ENCODE data around the gene GTF2A2. TPM values are rescaled to one million over a fixed set of nuclear protein-coding genes. Genes with fewer than 3 reads are reported as not detected.
A peak's percentile ranks its signal among the peaks of the same experiment; 100 is the strongest.

Gene GTF2A2
- total and polyA plus RNA-seq, 2 donors (not counting 1 experiment from before 2014, with no cell fraction given), result 39.7 to 60.0 TPM

DNA sequence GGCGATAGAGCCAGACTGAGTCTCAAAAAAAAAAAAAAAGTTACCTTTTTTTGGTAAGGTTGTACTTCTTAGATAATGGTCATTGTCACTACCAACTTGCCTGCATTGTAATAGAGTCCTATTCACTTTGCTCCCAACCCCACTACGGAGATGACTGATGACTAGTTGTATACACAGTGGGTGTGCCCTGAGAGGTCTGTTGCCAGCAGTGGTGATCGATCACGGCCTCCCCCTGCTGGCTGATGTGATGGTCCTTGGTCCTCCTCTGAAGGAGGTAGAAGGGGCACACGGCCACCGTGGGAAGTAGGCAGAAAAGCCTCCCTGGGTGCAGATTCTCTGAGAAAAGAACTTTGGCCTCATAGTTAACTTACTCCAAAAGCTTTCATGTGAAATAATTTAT is 35.0 kb downstream of the GTF2A2 start:
- TF ChIP-seq, protein P1, sequence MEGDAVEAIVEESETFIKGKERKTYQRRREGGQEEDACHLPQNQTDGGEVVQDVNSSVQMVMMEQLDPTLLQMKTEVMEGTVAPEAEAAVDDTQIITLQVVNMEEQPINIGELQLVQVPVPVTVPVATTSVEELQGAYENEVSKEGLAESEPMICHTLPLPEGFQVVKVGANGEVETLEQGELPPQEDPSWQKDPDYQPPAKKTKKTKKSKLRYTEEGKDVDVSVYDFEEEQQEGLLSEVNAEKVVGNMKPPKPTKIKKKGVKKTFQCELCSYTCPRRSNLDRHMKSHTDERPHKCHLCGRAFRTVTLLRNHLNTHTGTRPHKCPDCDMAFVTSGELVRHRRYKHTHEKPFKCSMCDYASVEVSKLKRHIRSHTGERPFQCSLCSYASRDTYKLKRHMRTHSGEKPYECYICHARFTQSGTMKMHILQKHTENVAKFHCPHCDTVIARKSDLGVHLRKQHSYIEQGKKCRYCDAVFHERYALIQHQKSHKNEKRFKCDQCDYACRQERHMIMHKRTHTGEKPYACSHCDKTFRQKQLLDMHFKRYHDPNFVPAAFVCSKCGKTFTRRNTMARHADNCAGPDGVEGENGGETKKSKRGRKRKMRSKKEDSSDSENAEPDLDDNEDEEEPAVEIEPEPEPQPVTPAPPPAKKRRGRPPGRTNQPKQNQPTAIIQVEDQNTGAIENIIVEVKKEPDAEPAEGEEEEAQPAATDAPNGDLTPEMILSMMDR (IDR thresholded peaks at IDR 0.05), result peak; percentile 28
- no peak for TF ChIP-seq EZH2 (IDR thresholded peaks at IDR 0.05; ENCODE audit: borderline replicate concordance, insufficient read depth, low read depth, low read length, poor library complexity, severe bottlenecking)
- Histone ChIP-seq H3K9me3 (ENCODE audit: control extremely low read depth in 1 of 3, control insufficient read depth in 2 of 3, insufficient read depth in 1 of 3, low read length in 2 of 3) (no peaks in the 10 kb centered on the region), H3K79me2 (ENCODE audit: control insufficient read depth, insufficient read depth, low read length) (no peaks in the 10 kb centered on the region), H3K4me2 (replicated peaks; ENCODE audit: low read depth, low read length, poor library complexity, severe bottlenecking) (no peak overlapping the region), H2AFZ (ENCODE audit: insufficient read depth, low read depth, low read length, poor library complexity, severe bottlenecking) (no peak overlapping the region), H3K4me3 (ENCODE audit: control extremely low read depth in 1 of 5, extremely low read depth in 1 of 5, insufficient read depth in 1 of 5, low read depth in 2 of 5, low read length in 4 of 5) (no peak overlapping the region), H3K27me3 (replicated peaks in 1 of 4; ENCODE audit: control extremely low read depth in 1 of 4, control insufficient read depth in 3 of 4, insufficient read depth in 4 of 4, low read length in 3 of 4) (peaks cover 0 to 19% (median 3%) of the 10 kb centered on the region in 4 experiments), H4K20me1 (ENCODE audit: control insufficient read depth, insufficient read depth, low read length, poor library complexity, severe bottlenecking) (no peaks in the 10 kb centered on the region), H3K9ac (ENCODE audit: low read length) (no peak overlapping the region), H3K27ac (ENCODE audit: low read length in 2 of 2) (no peak overlapping the region), H3K36me3 (replicated peaks in 1 of 2; ENCODE audit: control extremely low read depth in 1 of 2, control insufficient read depth in 1 of 2, extremely low read depth in 1 of 2, insufficient read depth in 2 of 2, low read length in 1 of 2) (no peaks in the 10 kb centered on the region), H3K4me1 (ENCODE audit: control insufficient read depth in 2 of 2, insufficient read depth in 2 of 2, low read length in 2 of 2) (no peaks in the 10 kb centered on the region)
- intact Hi-C loops (cut with micrococcal nuclease), result loop anchor here (1.0 kb wide), 1 partner anchor 90 kb away; no protein-coding TSS in a partner anchor
- POLR2A ChIA-PET, result no interaction called here
- CTCF ChIA-PET, result interaction anchor here (0.7 to 2.4 kb wide), 6 partner anchors 86 to 94 kb away, joined by 3 to 17 read pairs (median 4); no protein-coding TSS in a partner anchor
- Mint-ChIP-seq H3K9me3 (ENCODE audit: insufficient read depth) (no peaks in the 10 kb centered on the region), H3K27me3 (peaks cover 21% of the 10 kb centered on the region), H3K4me3 (no peak overlapping the region), H3K27ac (no peak overlapping the region), H3K4me1 (no peaks in the 10 kb centered on the region)
- DNase-seq (peak; percentile 62), ATAC-seq (ENCODE audit: low read depth) (peak; percentile 80)
- WGBS (ENCODE audit: insufficient coverage), result 0% methylated on average over 2 of the region's 6 CpGs

DNA sequence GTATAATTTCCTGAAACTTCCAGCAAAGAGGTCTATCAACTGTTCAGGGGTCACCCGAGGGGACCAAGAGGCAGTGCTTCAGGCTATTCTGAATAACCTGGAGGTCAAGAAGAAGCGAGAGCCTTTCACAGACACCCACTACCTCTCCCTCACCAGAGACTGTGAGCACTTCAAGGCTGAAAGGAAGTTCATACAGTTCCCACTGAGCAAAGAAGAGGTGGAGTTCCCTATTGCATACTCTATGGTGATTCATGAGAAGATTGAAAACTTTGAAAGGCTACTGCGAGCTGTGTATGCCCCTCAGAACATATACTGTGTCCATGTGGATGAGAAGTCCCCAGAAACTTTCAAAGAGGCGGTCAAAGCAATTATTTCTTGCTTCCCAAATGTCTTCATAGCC is 38.9 kb downstream of the GTF2A2 start:
- H2AFZ ChIP-seq (ENCODE audit: insufficient read depth, low read depth, low read length, poor library complexity, severe bottlenecking), result no peak overlapping the region
- no peaks in the 10 kb centered on the region for H4K20me1 ChIP-seq (ENCODE audit: control insufficient read depth, insufficient read depth, low read length, poor library complexity, severe bottlenecking)
- H3K4me3 Mint-ChIP-seq, result no peak overlapping the region
- no peak overlapping the region for H3K4me3 ChIP-seq (ENCODE audit: control extremely low read depth in 1 of 5, extremely low read depth in 1 of 5, insufficient read depth in 1 of 5, low read depth in 2 of 5, low read length in 4 of 5)
- H3K9me3 Mint-ChIP-seq (ENCODE audit: insufficient read depth), result no peaks in the 10 kb centered on the region
- no peak for ATAC-seq (ENCODE audit: low read depth)
- H3K27ac Mint-ChIP-seq, result no peak overlapping the region
- TF ChIP-seq, protein P1 (IDR thresholded peaks at IDR 0.05), result no peak
- no peak for TF ChIP-seq EZH2 (IDR thresholded peaks at IDR 0.05; ENCODE audit: borderline replicate concordance, insufficient read depth, low read depth, low read length, poor library complexity, severe bottlenecking)
- H3K27me3 ChIP-seq (replicated peaks in 1 of 4; ENCODE audit: control extremely low read depth in 1 of 4, control insufficient read depth in 3 of 4, insufficient read depth in 4 of 4, low read length in 3 of 4), result peaks cover 0 to 16% (median 3%) of the 10 kb centered on the region in 4 experiments
- no peak overlapping the region for H3K4me2 ChIP-seq (replicated peaks; ENCODE audit: low read depth, low read length, poor library complexity, severe bottlenecking)
- DNase-seq, result no peak
- CTCF ChIA-PET, result no interaction called here
- peaks cover 21% of the 10 kb centered on the region for H3K27me3 Mint-ChIP-seq
- intact Hi-C loops (cut with micrococcal nuclease), result no loop called here
- POLR2A ChIA-PET, result no interaction called here
- H3K79me2 ChIP-seq (ENCODE audit: control insufficient read depth, insufficient read depth, low read length), result no peaks in the 10 kb centered on the region
- H3K9me3 ChIP-seq (ENCODE audit: control extremely low read depth in 1 of 3, control insufficient read depth in 2 of 3, insufficient read depth in 1 of 3, low read length in 2 of 3), result no peaks in the 10 kb centered on the region
- no peaks in the 10 kb centered on the region for H3K36me3 ChIP-seq (replicated peaks in 1 of 2; ENCODE audit: control extremely low read depth in 1 of 2, control insufficient read depth in 1 of 2, extremely low read depth in 1 of 2, insufficient read depth in 2 of 2, low read length in 1 of 2)
- WGBS (ENCODE audit: insufficient coverage), result 100% methylated on average over 1 of the region's 4 CpGs
- H3K27ac ChIP-seq (ENCODE audit: low read length in 2 of 2), result no peak overlapping the region
- peaks cover 14% of the 10 kb centered on the region for H3K4me1 Mint-ChIP-seq
- peaks cover 11 to 14% of the 10 kb centered on the region in 2 donors for H3K4me1 ChIP-seq (ENCODE audit: control insufficient read depth in 2 of 2, insufficient read depth in 2 of 2, low read length in 2 of 2)
- H3K9ac ChIP-seq (ENCODE audit: low read length), result no peak overlapping the region

Measured in B cell (primary cell).